ENCODE data around the gene CHD9.
"Not testable (repeated sequence)": the region's sequence is repeated elsewhere in the genome, so short reads cannot be mapped to it uniquely, and the experiment has no call there.

The CHD9 gene

DNA sequence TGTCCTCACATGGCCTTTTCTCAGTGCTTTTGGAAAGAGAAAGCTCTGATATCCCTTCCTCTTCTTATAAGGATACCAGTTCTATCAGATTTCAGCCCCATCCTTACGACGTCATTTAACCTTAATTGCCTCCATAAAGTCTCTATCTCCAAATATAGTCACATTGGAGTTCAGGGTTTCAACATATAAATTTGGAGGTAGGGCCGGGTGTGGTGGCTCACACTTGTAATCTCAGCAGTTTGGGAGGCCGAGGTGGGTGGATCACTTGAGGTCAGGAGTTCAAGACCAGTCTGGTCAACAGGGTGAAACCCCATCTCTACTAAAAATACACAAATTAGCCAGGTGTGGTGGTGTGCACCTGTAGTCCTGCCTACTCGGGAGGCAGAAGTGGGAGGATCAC, 7.3 kb upstream of the CHD9 start:
- not testable (repeated sequence) for DNase-seq

DNA sequence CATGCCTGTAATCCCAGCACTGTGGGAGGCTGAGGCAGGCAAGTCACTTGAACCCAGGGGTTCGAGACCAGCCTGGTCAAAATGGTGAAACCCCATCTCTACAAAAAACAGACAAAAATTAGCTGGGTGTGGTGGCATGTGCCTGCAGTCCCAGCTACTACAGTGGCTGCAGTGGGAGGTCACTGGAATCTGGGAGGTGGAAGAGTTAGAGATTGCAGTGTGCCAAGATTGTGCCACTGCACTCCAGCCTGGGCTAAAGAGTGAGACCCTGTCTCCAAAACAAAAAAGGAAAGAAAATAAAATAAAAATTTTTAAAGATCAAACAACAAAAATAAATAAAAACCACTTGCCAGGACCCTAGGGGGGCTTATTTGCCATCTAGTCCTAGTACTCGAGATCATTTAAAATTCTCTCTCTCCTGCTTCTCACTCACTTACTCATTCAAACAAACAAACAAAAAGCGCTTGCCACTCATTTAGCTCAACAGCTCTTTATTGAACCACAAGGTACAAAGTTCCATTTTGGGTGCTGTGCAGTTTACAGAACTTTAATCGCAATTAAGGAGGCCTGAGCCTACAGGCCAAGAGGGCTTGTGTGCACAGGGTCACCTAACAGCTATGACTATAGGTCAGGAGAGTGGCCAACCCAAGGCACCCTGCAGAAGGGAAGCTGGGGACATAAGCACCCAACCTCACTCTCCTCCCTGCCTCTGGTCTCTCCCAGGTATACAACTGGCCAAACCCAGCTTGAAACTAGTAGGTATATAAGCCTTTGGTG, 6.5 kb upstream of the CHD9 start:
- no peak for DNase-seq

DNA sequence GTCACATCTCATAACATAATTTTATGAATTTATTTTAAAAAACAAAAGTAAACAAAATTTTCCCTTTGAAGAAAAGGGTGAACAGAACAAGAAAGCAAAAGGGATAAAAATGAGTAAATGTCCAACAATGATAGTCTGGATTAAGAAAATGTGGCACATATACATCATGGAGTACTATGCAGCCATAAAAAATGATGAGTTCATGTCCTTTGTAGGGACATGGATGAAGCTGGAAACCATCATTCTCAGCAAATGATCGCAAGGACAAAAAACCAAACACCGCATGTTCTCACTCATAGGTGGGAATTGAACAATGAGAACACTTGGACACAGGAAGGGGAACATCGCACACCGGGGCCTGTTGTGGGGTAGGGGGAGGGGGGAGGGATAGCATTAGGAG, 3.5 kb upstream of the CHD9 start:
- DNase-seq, result not testable (repeated sequence)

DNA sequence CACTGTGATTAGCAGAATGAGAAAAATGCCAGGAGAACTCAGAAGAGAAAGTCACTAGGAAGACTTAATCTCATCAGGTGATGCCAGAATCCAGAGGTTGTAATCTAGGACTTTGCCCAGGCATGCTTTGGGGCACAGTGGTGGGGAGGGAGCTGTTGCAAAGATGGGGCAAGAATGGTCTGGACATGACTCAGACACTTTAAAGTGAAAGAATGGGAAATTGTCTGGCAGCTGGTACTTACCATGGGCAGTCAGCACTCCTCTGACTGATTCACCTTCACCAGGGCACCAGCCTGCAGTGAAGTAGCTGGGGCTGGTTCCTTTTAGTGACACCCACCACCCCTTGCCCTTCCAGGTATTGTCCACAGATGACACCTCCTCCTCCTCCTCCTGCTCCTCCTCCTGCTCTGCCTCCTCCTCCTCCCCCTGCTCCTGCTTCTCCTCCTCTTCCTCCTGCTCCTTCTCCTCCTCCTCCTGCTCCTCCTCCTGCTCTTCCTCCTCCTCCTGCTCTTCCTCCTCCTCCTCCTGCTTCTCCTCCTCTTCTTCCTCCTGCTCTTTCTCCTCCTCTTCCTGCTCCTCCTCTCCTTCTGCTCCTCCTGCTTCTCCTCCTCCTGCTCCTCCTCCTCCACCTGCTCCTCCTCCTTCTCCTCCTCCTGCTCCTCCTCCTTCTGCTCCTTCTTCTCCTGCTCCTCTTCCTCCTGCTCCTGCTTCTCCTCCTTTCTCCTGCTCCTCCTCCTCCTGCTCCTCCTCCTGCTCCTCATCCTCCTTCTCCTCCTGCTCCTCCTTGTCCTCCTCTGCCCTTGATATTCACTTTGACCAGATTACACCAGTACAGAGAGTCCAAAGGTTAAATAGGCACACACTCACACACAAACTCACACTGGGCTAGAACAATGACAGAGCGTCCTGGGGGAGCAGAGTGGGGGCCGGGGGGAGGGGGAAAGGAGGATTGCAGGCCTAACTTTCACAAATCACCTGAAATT, 2.0 kb upstream of the CHD9 start, which contains the start of gene CHD9NB:
Gene CHD9NB (minus strand): TSS at position 379 of the 983 bp plus-strand sequence. CDS start 8,739 bp downstream, outside the sequence.
- DNase-seq, result no peak

DNA sequence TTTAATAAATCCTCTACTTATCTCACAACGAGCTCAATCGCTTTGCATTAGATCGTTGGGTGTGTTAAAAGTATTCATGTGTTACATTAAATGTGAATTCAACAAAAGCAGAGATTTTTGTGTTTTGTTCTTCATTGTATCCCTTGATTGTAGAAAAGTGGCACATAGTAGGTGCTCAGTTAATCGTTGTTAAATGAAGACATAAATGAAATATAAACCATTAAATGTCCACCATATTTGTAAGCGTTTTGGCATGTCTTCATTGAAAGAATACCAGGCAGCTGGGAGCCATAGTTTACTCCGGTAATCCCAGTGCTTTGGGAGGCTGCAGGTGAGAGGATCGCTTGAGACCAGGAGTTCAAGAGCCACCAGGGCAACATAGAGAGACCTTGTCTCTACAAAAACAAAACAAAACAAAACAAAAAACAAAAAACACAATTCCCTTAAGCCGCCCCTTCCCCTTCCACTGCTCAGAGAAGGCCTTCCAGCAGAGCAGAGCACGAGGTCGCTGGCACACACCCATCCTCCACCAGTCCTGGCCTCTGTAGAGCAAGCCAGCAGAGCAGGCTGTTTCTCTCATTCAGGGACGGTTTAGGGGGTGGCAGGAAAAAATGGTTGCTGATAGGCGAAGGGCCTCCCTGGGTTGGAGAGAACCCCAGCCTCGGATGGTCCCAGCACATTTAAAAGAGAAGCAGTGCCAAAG, 673 bp upstream of the CHD9 start:
- DNase-seq, result peak in 1 of 6 experiments; percentile 19

DNA sequence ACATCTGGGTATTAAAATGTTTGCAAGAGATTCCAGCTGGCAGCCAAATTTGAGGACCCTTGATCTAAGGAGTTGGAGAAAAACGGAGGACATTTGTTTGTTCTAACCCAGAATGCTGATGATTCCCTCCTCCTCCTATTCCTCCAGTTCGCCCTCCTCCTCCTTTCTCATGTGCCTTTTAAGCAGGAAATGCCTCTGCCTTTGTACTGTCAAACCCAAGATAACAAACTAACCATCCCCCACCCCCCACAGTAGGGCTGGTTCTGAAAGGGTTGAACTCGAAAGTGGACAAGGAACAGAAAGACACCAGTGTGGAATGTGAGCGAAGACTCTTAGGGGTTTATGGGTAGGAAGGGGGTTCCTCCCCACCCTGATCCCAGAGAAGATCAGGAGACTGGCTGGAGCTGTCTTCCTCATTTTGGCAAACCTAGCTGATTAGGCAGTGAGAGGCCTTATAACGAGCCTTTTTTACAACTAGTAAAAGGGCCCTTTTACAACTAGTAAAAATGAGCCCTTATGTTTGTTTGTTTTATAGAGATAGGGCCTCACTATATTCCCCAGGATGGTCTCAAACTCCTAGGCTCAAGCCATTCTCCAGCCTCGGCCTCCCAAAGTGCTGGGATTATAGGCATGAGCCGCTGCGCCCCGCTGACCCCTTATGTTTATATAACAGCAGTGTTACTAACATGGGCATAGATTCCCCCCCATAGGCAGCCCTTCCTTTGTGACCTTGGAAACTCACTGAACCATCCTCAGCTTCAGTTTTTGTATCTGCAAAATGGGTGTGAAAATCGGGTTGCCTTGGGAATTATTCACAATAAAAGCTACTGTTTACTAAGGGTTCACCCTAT, 975 bp downstream of the CHD9 start:
- no peak for DNase-seq

DNA sequence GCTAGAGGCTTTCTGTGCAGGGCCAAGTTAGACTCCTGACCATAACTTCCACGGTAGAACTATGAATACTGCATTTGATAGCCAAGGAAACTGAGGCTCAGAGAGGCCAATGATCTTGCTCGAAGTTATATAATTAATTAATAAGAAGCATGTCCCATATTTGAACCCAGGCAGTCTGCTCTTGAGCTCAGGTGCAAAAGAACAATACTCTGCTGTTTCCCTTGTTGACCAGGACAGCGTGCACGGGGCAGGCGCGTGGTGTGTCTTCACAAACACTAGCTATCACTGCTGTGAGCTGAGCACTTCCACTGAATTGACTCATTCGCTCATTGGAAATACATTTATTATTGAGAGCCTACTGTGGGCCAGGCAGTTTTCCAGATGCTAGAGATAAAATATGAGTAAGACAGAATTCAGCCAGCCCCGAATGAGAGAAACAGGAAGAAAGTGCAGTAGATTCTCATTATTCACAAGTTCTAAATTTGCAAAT, 1.6 kb downstream of the CHD9 start:
- DNase-seq, result no peak

DNA sequence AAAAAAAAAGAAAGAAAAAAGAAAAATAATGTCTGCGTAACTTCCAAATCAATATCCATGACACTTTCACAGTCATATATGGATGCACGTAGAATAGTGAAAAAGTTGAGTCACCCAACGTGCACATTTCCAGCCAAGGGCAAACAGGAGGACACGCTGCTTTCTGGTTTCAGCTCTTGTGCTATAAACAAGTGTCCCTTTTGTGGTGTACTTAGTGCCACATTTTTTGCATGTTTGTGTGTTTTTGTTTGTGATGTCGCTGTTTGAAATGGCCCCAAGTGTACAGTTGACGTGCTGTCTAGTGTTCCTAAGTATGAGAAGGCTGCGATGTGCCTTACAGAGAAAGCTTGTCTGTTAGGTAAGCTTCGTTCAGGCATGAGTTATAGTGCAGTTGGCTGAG, 2.9 kb downstream of the CHD9 start:
- no peak for DNase-seq

DNA sequence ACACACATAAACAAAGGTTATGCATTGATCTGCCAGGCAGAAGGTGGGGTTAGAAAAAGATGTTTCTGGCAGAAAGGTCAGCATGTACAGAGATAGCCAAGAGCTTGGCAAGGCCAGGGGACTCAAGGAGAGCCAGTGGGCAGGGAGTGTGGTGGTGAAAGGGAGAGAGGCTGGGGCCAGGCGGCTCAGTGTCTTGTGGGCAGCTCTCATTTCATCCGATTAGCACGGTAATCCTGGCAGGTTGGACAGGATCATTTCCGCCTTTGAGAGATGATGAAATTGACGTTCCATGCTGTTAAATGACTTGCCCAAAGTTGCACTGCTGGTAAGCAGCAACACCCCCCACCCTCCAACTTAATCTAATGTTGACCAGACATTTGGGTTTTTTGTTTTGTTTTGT, 3.6 kb downstream of the CHD9 start:
- DNase-seq, result no peak

DNA sequence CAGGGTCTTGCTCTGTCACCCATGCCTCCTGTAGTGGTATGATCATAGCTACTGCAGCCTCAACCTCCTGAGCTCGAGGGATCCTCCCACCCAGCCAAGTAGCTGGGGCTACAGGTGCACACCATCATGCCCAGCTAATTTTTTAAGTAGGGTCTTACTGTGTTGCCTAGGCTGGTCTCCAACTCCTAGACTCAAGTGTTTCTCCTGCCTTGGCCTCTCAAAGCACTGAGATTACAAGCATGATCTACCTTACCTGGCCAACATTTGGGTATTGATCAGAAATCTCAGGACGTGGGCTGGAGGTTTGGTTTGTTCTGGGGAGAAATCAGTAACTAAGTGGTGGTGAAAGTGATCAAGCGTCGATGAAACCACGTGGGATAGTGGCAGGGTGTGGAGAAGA, 4.1 kb downstream of the CHD9 start:
- DNase-seq, result no peak

DNA sequence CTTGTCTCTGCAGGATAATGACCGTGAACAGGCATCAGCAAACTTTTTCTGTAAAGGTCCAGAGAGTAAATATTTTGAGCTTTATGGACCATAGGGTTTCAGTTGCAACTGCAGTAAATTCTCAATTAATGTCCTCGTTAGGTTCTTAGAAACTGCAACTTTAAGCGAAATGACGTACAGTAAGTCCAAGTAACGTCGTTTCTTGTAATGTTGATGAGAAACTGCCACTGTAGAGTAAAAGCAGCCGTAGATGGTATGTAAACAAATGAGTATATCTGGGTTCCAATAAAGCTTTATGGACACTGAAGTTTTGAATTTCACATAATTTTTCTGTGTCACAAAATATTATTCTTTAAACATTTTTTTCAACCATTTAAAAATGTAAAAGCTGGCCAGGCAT, 4.9 kb downstream of the CHD9 start:
- DNase-seq, result no peak

DNA sequence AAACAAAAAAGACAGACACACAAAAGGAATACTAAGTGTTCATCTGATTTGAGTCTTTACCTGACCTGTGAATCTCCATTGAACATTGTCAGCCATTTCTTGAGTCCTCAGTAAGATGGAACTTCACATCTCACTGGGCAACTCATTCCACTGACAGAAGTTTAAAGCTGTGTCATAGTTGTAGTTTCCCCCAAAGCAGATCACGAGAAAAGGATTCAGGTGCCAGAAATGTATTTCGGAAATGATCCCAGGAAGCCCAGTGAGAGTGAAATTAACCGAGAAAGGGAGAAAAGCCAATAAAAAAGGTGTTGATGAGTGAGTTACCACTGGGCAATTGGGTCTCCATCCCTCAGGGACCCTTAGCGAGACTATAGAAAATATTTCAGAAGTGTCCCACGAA, 6.5 kb downstream of the CHD9 start:
- DNase-seq, result no peak

DNA sequence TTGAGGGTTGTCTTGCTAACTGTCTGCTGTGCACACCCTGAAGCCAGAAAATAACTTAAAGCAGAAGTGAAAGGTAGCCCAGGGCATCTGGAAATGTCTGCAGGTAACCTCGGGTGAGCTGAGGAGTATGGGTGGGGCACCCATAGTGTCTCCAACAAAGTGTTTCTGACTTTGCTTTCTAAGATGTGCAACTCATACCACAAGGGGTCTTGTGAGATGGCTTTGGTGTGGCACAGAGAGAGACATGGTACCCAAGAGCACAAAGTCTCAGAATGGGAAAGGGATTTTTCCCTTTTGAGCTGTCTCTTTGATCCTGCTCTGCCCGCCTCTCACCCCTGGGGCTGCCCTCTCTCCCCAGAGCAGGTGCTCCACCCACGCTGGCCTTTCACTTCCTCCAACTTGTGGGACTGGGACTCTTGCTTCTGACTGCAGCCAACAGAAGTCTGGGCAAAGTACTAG, 6.9 kb downstream of the CHD9 start:
- DNase-seq, result no peak

DNA sequence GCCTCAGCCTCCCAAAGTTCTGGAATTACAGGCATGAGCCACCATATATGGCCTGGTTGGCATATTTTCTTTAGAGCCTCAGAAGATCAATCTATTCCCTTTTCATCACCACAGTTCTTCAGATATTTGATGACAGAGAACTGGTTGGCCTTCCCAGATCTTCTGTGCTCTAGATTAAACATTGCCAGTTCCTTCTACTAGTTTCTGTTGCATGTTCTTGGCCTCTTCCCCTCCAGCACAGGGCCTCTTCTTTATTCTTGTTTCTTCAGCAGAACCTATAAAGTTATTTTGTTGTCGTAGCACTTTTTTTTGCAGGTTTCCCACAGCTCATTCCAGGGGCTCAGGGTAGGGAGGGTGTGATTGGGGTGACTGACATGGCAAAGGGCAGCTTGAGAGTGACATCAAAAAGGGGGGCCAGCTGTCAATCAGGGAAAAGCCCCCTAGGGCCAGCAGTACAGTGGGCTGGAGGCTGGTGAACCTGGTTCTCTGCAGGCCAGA, 9.3 kb downstream of the CHD9 start:
- no peak for DNase-seq

DNA sequence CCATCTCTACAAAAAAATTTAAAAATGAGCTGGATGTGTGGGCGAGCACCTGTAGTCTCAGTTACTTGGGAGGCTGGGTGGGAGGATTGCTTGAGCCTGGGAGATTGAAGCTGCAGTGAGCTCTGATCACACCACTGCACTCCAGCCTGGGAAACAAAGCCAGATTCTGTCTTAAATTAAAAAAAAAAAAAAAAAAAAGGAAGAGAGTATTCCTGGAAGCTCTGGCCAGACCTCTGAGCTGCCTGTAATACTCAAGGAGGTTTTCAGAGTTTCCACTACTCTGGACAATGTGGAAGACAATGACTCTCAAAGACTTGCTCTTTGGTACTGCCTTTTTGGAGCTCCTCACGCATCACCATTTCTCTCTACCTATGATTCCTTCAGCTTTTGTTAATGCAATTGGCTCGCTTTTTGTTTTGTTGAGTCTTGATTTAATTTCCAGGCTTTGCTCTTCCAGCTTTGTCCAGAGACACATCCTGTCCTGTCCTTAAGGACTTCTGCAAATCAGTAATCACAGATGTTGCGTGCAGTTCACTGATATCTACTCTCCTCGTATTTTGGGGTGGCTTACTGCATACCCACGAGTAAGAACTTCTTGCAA, 10.8 kb downstream of the CHD9 start:
- no peak for DNase-seq

DNA sequence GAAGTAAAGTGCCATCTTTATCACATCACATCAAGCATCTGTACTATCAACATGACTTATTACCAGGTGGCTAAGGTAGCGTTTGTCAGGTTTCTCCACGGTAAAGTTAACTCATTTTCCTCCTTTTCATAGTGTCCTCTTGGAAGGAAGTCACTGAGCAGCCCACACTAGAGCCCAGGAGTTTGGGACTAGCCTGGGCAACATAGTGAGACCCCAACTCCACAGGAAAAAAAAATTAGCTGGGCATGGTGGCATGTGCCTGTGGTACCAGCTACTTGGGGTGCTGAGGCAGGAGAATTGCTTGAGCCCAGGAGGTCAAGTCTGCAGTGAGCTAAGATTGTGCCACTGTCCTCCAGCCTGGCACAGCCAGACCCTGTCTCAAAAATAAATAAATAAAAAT, 12.9 kb downstream of the CHD9 start:
- no peak for DNase-seq

DNA sequence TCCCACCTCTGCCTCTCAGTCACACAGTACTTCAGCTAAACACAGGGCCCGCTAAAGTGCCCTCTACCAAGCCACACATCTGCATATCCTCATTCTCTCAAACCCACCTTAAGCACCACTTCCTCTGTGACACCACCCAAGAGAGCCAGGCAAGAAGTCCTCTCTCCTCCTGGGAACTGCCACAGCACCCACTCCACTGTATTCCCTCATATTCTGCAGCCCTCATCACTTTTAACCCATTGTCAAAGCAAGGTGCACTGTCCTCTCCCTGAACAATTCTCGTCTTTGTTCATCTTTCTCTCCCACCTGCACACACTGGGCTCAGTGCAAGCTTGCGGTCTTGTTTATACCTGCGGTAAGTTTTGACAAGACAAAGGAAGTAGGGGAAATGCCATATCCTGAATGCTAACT, 13.6 kb downstream of the CHD9 start:
- no peak for DNase-seq

DNA sequence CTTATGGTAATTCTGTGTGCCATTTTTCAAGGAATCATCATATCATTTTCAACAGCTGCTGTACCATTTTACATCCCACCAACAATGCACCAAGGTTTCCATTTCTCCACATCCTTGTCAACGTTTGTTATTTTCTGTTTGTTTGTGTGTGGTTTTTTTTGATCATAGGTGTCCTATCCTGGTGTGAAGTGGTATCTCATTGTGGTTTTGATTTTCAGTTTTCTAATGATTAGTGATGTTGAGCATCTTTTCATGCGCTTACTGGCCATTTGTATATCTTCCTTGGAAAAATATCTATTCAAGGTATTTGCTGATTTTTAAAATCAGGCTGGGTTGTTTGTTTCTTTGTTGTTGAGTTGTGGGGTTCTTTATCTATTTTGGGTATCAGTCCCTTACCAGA, 15.0 kb downstream of the CHD9 start:
- DNase-seq, result no peak

DNA sequence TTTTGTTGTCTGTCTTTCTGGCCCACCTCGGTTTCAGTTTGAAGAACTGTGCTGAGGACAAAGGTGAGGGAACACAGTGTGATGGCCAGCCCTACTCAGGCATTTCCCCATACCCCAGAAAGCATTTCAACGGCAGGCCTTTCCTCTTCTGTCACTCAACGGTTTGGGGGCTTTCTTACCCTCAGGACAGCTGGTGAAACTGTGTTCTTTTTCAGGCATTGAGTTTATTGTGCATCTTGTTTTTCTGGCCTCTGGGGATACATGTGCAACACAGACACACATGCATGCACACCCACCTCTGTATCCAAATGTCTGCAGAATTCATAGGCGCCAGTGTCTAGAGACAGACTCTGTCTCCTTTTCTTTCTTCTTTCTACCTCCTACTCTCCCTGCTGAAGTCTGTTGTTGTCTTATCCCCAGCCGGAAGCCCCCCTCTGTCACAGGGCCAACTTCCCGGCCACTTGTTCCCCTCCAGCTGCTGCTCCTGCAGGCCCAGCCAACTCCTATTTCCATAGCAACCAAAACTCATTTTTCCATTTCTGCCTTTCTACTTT, 17.0 kb downstream of the CHD9 start:
- DNase-seq, result no peak

DNA sequence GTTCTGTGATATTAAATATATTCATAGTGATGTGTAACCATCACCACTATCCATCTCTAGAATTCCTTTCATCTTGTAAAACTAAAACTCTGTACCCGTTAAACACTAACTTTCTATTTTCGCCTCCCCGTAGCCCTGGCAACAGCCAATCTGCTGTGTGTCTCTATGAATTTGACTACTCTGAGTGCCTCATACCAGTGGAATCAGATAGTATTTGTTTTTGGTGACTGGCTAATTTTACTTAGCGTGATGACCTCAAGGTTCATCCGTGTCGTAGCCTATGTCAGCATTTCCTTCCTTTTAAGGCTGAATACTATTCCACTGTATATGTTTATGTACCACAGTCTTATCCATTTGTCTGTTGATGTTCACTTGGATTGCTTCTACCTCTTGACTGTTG, 18.2 kb downstream of the CHD9 start:
- no peak for DNase-seq

DNA sequence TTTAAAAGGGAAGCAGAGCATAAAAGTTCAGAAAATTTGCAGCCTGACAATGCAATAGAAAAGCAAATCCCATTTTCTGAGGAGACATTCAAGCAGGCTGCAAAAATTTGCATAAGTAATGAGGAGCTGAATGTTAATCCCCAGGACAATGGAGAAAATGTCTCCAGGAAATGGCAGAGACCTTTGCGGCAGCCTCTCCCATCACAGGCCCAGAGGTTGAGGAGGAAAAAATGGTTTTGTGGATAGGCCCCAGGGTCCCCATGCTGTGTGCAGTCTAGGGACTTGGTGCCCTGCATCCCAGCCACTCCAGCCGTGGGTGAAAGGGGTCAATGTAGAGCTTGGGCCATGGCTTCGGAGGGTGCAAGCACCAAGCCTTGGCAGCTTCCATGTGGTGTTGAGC, 19.5 kb downstream of the CHD9 start:
- not testable (repeated sequence) for DNase-seq
